OCI-LY1 (cell line): ENCODE data around the gene IFI30.

Experiments used
- H2AFZ ChIP-seq: fragments of 200-600 bp; sonication (generic), shearing (Covaris generic); 2 replicates; pipeline ENCODE4 v1.6.0; 2014; ENCODE audit warnings: antibody characterized with exemption, mild to moderate bottlenecking, low read length
- H3F3A ChIP-seq: fragments of 200-600 bp; sonication (generic), shearing (Covaris generic); 2 replicates; pipeline ENCODE4 v1.6.0; 2014; ENCODE audit warnings: mild to moderate bottlenecking, antibody characterized with exemption, low read length, moderate library complexity; ENCODE audit not compliant: insufficient read depth
- H3K27ac ChIP-seq: fragments of 200-600 bp; sonication (generic); 2 replicates; pipeline ENCODE4 v1.5.1; 2014; ENCODE audit warnings: low read length, mixed run types, mild to moderate bottlenecking, low read depth; ENCODE audit not compliant: poor library complexity, severe bottlenecking
- H3K27me3 ChIP-seq: fragments of 200-600 bp; sonication (generic); 2 replicates; pipeline ENCODE4 v1.6.0; 2014; ENCODE audit warnings: antibody characterized with exemption, mild to moderate bottlenecking, low read length, moderate library complexity; ENCODE audit not compliant: insufficient read depth
- H3K36me3 ChIP-seq: fragments of 200-600 bp; sonication (generic); 2 replicates; pipeline ENCODE4 v1.6.1; 2014; ENCODE audit warnings: mild to moderate bottlenecking, antibody characterized with exemption, low read length, moderate library complexity, mixed read lengths; ENCODE audit not compliant: insufficient read depth
- H3K4me1 ChIP-seq: fragments of 200-600 bp; sonication (generic); 2 replicates; pipeline ENCODE4 v1.5.1; 2014; ENCODE audit warnings: mild to moderate bottlenecking, low read length, moderate library complexity; ENCODE audit not compliant: insufficient read depth, severe bottlenecking
- H3K4me2 ChIP-seq: fragments of 200-600 bp; sonication (generic), shearing (Covaris generic); 2 replicates; pipeline ENCODE4 v1.6.1; 2014; ENCODE audit warnings: low read length
- H3K4me3 ChIP-seq: fragments of 200-600 bp; sonication (generic); 2 replicates; pipeline ENCODE4 v1.5.1; 2014; ENCODE audit warnings: low read length, low read depth, mild to moderate bottlenecking, mixed read lengths; ENCODE audit not compliant: poor library complexity, severe bottlenecking
- H3K79me2 ChIP-seq: fragments of 200-600 bp; shearing (Covaris generic); 2 replicates; pipeline ENCODE4 v1.6.1; 2016; ENCODE audit warnings: mixed run types, low read length, mixed read lengths; ENCODE audit not compliant: insufficient read depth
- H3K9ac ChIP-seq: fragments of 200-600 bp; sonication (generic), shearing (Covaris generic); 2 replicates; pipeline ENCODE4 v1.6.1; 2014; ENCODE audit warnings: mild to moderate bottlenecking, low read length, mixed read lengths
- H3K9me2 ChIP-seq: fragments of 200-600 bp; sonication (generic), shearing (Covaris generic); 2 replicates; pipeline ENCODE4 v1.6.1; 2014; ENCODE audit warnings: low read depth, mild to moderate bottlenecking, low read length, mixed read lengths
- H3K9me3 ChIP-seq: fragments of 200-600 bp; shearing (Covaris generic); 2 replicates; pipeline ENCODE4 v1.6.1; 2014; ENCODE audit warnings: low read length, mixed read lengths
- H4K20me1 ChIP-seq: fragments of 200-600 bp; sonication (generic), shearing (Covaris generic); 2 replicates; pipeline ENCODE4 v1.6.0; 2016; ENCODE audit warnings: mild to moderate bottlenecking, low read length; ENCODE audit not compliant: insufficient read depth
- EZH2 ChIP-seq: fragments of 200-600 bp; sonication (generic), shearing (Covaris generic); IDR thresholded peaks from 2 replicates; pipeline ENCODE4 v1.8.0; 2017; ENCODE audit warnings: borderline replicate concordance, mixed run types, mild to moderate bottlenecking, antibody characterized with exemption, low read length, moderate library complexity, mixed read lengths
- TF ChIP-seq, protein P1 (sequence below): fragments of 200-600 bp; sonication (generic), shearing (Covaris generic); IDR thresholded peaks from 2 replicates; pipeline ENCODE4 v1.5.1; 2017; ENCODE audit warnings: mild to moderate bottlenecking, antibody characterized with exemption, low read length, moderate library complexity, mixed read lengths

Gene IFI30

DNA sequence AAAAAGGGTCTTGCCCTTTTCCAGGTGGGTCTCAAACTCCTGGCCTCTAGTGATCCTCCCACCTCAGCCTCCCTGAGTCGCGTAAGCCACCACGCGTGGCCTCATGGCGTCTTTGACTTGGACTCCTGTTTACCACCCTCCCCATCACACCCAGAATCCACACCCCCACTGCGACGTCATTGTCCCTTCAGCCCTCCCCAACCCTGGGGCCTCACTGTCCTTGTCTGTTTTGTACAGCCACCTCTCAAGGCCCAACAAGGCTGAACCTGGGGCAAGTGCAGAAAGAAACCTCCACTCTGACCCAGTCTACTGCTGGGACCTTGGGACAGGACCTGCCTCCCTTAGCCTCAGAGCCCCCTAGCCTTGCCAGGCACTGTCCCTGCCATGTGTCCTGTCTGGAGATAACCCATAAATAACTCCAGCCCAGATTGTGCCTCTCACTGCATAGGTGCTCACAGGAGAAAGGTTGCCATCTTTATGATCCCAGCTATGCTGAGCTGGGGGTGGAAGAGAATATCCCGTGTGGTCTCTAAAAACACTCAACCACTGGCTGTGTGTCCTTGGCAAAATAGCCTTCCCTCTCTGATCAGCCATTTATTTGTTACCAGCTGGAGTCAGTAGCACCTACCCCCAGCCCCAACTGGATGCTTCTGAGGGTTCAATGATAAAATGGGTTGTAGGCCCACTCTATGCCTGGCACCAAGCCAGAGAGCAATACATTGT is 1.8 kb upstream of the IFI30 start:
- Histone ChIP-seq H3K4me3 (no peak overlapping the region), H3K27ac (peak overlapping the region; percentile 97), H3K79me2 (0 out of 2 replicates have a peak, but pooled peaks cover 5% of the 10 kb centered on the region), H4K20me1 (no peaks in the 10 kb centered on the region), H3K36me3 (peaks cover 32% of the 10 kb centered on the region), H3F3A (0 out of 2 replicates have a peak, but pooled peaks cover 5% of the 10 kb centered on the region), H2AFZ (no peak overlapping the region), H3K27me3 (no peaks in the 10 kb centered on the region), H3K9ac (no peak overlapping the region), H3K9me3 (no peaks in the 10 kb centered on the region), H3K4me1 (peaks cover 71% of the 10 kb centered on the region), H3K9me2 (no peaks in the 10 kb centered on the region), H3K4me2 (no peak overlapping the region)
- TF ChIP-seq, protein P1, sequence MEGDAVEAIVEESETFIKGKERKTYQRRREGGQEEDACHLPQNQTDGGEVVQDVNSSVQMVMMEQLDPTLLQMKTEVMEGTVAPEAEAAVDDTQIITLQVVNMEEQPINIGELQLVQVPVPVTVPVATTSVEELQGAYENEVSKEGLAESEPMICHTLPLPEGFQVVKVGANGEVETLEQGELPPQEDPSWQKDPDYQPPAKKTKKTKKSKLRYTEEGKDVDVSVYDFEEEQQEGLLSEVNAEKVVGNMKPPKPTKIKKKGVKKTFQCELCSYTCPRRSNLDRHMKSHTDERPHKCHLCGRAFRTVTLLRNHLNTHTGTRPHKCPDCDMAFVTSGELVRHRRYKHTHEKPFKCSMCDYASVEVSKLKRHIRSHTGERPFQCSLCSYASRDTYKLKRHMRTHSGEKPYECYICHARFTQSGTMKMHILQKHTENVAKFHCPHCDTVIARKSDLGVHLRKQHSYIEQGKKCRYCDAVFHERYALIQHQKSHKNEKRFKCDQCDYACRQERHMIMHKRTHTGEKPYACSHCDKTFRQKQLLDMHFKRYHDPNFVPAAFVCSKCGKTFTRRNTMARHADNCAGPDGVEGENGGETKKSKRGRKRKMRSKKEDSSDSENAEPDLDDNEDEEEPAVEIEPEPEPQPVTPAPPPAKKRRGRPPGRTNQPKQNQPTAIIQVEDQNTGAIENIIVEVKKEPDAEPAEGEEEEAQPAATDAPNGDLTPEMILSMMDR = no peak
- TF ChIP-seq EZH2 = no peak

DNA sequence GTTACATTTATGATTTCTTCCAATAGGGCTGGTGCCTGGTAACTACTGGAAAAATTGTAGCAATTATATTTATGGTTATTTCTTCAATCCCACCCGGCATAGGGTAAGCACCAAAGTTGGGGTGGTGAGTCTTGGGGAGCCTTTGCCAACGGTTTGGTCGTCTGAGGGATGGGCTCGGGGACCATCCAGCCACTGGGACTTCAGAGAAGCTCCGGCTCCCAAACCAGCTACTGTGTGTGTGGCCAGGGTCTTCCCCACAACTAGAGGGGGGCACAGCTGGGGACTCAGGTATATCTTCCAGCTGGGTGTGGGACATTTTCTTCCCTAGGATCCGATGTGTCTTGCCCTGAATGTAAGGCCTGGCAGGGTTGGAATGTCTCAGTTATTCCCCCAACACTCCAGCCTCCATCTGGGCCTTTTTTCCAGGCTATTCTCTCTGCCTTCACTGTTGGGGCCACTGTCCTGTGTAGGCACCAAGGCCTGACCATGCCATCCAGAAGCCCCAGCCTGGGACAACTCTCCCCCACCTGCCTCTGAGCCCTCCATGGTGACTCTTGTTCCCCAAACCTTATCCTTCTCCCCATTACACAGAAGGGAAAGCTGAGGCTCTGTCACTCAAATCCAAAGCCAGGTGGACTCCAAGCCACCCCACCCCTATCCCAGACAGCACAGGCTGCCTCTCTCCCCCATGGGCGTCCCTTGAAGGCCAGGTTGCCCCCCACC is 1.1 kb upstream of the IFI30 start:
- 0 out of 2 replicates have a peak, but pooled peaks cover 5% of the 10 kb centered on the region for H3K79me2 ChIP-seq
- peak overlapping the region; percentile 97 for H3K27ac ChIP-seq
- no peaks in the 10 kb centered on the region for H3K27me3 ChIP-seq
- no peak for TF ChIP-seq EZH2
- TF ChIP-seq, protein P1 = no peak
- H3K4me3 ChIP-seq = no peak overlapping the region
- no peaks in the 10 kb centered on the region for H4K20me1 ChIP-seq
- 0 out of 2 replicates have a peak, but pooled peaks cover 5% of the 10 kb centered on the region for H3F3A ChIP-seq
- H3K36me3 ChIP-seq = peaks cover 32% of the 10 kb centered on the region
- H3K9me2 ChIP-seq = no peaks in the 10 kb centered on the region
- no peaks in the 10 kb centered on the region for H3K9me3 ChIP-seq
- no peak overlapping the region for H3K4me2 ChIP-seq
- H3K9ac ChIP-seq = no peak overlapping the region; the same call in 1 of the 2 replicates
- H2AFZ ChIP-seq = no peak overlapping the region
- peaks cover 71% of the 10 kb centered on the region for H3K4me1 ChIP-seq

DNA sequence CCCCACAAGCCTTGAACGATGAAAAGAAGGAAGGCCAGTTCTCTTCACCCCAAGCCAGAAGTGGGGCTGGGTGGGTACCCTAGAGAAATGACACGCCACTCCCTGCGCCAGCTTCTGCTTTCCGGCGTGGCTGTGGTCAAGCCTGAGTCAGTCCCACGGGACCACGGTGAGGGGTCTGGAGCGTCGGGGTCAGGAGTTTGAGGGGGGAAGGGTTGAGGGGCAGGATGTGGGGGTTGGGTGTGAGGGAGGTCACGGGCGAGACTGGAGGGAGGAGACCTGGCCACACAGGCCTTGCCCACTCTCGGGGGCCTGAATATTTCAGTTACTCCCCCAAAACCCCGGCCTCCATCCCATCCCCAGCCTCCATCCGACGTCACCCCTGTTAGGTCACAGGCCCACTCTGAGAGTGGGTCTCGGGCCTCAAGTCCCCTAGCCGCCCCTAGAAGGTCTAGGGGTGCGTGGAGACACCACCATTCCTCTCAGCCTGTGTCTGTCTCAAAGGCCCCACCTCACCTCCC is 500 bp upstream of the IFI30 start:
- Histone ChIP-seq H4K20me1 (no peaks in the 10 kb centered on the region), H3K4me1 (peaks cover 71% of the 10 kb centered on the region), H3K4me2 (peak overlapping the region; percentile 70), H3K79me2 (0 out of 2 replicates have a peak, but pooled peaks cover 5% of the 10 kb centered on the region), H3K9me3 (no peaks in the 10 kb centered on the region), H3F3A (0 out of 2 replicates have a peak, but pooled peaks cover 5% of the 10 kb centered on the region), H3K36me3 (peaks cover 34% of the 10 kb centered on the region), H3K27ac (peak overlapping the region; percentile 97), H2AFZ (no peak overlapping the region), H3K9me2 (no peaks in the 10 kb centered on the region), H3K4me3 (peak overlapping the region; percentile 70), H3K9ac (peak overlapping the region; percentile 40; the same call in 1 of the 2 replicates), H3K27me3 (no peaks in the 10 kb centered on the region)
- TF ChIP-seq EZH2 = no peak
- TF ChIP-seq, protein P1 = no peak
